Liver (tissue), 9 donors: Measurements from ENCODE around the gene ZNF697. TPM values are rescaled to one million over a fixed set of nuclear protein-coding genes. Genes with fewer than 3 reads are reported as not detected.

Source experiments
- DNase-seq: peaks from one replicate; pipeline ENCODE4 v3.0.0-alpha.2; 2017; ENCODE audit warnings: low spot score
- H3K27ac ChIP-seq, 2 donors: one replicate each; pipeline ENCODE4 v1.7.0; 2013; ENCODE audit warnings: inconsistent platforms in 2 of 2, low read length in 2 of 2, control low read depth in 1 of 2, low read depth in 1 of 2, mild to moderate bottlenecking in 1 of 2
- H3K27me3 ChIP-seq, 4 donors: one replicate each; pipeline versions ENCODE4 v1.6.1 to v1.7.0; 2013; ENCODE audit warnings: low read length in 3 of 4, inconsistent platforms in 1 of 4, mild to moderate bottlenecking in 1 of 4, moderate library complexity in 1 of 4; ENCODE audit not compliant: control insufficient read depth in 4 of 4, insufficient read depth in 4 of 4
- H3K36me3 ChIP-seq, 4 donors: one replicate each; pipeline versions ENCODE4 v1.6.1 to v1.7.0; 2013; ENCODE audit warnings: low read length in 3 of 4, mild to moderate bottlenecking in 3 of 4, low read depth in 1 of 4, moderate library complexity in 1 of 4; ENCODE audit not compliant: control insufficient read depth in 4 of 4, insufficient read depth in 3 of 4
- H3K4me1 ChIP-seq, 4 donors: one replicate each; pipeline versions ENCODE4 v1.6.1 to v1.7.0; 2013; ENCODE audit warnings: low read length in 3 of 4, mild to moderate bottlenecking in 3 of 4, moderate library complexity in 1 of 4; ENCODE audit not compliant: control insufficient read depth in 4 of 4, insufficient read depth in 4 of 4
- H3K4me3 ChIP-seq, 3 donors: one replicate each; pipeline versions ENCODE4 v1.6.1 to v1.7.0; 2013; ENCODE audit warnings: low read length in 3 of 3, control low read depth in 1 of 3, low read depth in 1 of 3, mild to moderate bottlenecking in 1 of 3
- H3K9ac ChIP-seq, 2 donors: one replicate each; pipeline ENCODE4 v1.7.0; 2013; ENCODE audit warnings: low read length in 2 of 2, mild to moderate bottlenecking in 2 of 2, moderate library complexity in 2 of 2, control low read depth in 1 of 2, low read depth in 1 of 2
- H3K9me3 ChIP-seq, 4 donors: one replicate each; pipeline versions ENCODE4 v1.6.1 to v1.7.0; 2013; ENCODE audit warnings: low read length in 3 of 4; ENCODE audit not compliant: control insufficient read depth in 4 of 4
- ATF3 ChIP-seq: IDR thresholded peaks from 2 replicates; pipeline ENCODE4 v1.6.1; 2016; ENCODE audit warnings: antibody characterized with exemption
- CTCF ChIP-seq: fragments of 150-350 bp; IDR thresholded peaks from 2 replicates; pipeline ENCODE4 v1.5.1; 2017; ENCODE audit warnings: improper control_type of control experiment, low read depth, low read length; ENCODE audit not compliant: missing input control
- EGR1 ChIP-seq, 2 donors: IDR thresholded peaks; 2 replicates each; pipeline ENCODE4 v1.6.1; 2016 to 2018; ENCODE audit warnings: antibody characterized with exemption in 2 of 2, low read depth in 2 of 2
- FOXA1 ChIP-seq: IDR thresholded peaks from 2 replicates; pipeline ENCODE4 v1.6.1; 2016; ENCODE audit warnings: antibody characterized with exemption
- FOXA2 ChIP-seq: IDR thresholded peaks from 2 replicates; pipeline ENCODE4 v1.6.1; 2016; ENCODE audit warnings: antibody characterized with exemption
- GABPA ChIP-seq, 2 donors: IDR thresholded peaks in 1 of 2; conservative IDR thresholded peaks in 1 of 2; 2 replicates each; pipeline ENCODE4 v1.6.1; 2016; ENCODE audit warnings: antibody characterized with exemption in 2 of 2, mild to moderate bottlenecking in 1 of 2, moderate library complexity in 1 of 2
- HNF4A ChIP-seq, 2 donors: conservative IDR thresholded peaks; 2 replicates each; pipeline ENCODE4 v1.6.1; 2016; ENCODE audit warnings: antibody characterized with exemption in 2 of 2, mild to moderate bottlenecking in 2 of 2
- HNF4G ChIP-seq: IDR thresholded peaks from 2 replicates; pipeline ENCODE4 v1.6.1; 2016; ENCODE audit warnings: antibody characterized with exemption
- JUND ChIP-seq, 2 donors: IDR thresholded peaks; 2 replicates each; pipeline ENCODE4 v1.6.1; 2016; ENCODE audit warnings: antibody characterized with exemption in 2 of 2
- MAX ChIP-seq: IDR thresholded peaks from 2 replicates; pipeline ENCODE4 v1.6.1; 2016; ENCODE audit warnings: antibody characterized with exemption
- NR2F2 ChIP-seq: IDR thresholded peaks from 2 replicates; pipeline ENCODE4 v1.6.1; 2016; ENCODE audit warnings: antibody characterized with exemption
- RAD21 ChIP-seq, 2 donors: IDR thresholded peaks; 2 replicates each; pipeline ENCODE4 v1.6.1; 2016; ENCODE audit warnings: antibody characterized with exemption in 2 of 2, mild to moderate bottlenecking in 2 of 2
- REST ChIP-seq: IDR thresholded peaks from 2 replicates; pipeline ENCODE4 v1.6.1; 2016; ENCODE audit warnings: antibody characterized with exemption, mild to moderate bottlenecking
- RXRA ChIP-seq, 2 donors: IDR thresholded peaks; 2 replicates each; pipeline ENCODE4 v1.6.1; 2017 to 2018; ENCODE audit warnings: antibody characterized with exemption in 2 of 2, mild to moderate bottlenecking in 1 of 2
- SP1 ChIP-seq: IDR thresholded peaks from 2 replicates; pipeline ENCODE4 v1.6.1; 2018; ENCODE audit warnings: antibody characterized with exemption, mild to moderate bottlenecking
- TAF1 ChIP-seq: conservative IDR thresholded peaks from 2 replicates; pipeline ENCODE4 v1.6.1; 2016; ENCODE audit warnings: antibody characterized with exemption, mild to moderate bottlenecking
- YY1 ChIP-seq: IDR thresholded peaks from 2 replicates; pipeline ENCODE4 v1.6.1; 2016; ENCODE audit warnings: antibody characterized with exemption, mild to moderate bottlenecking
- ZBTB33 ChIP-seq: IDR thresholded peaks from 2 replicates; pipeline ENCODE4 v1.6.1; 2016; ENCODE audit warnings: antibody characterized with exemption
- WGBS: extraction: QIAGEN DNeasy Blood & Tissue Kit; methylation state at CpG from one replicate; pipeline ENCODE4 v1.1.7; 2013; 5-methylcytosine and 5-hydroxymethylcytosine counted together
- polyA plus RNA-seq, 2 donors: library from polyadenylated mRNA; stranded (reverse) in 1 of 2; unstranded in 1 of 2; fragments of 200-250 nt in 1 of 2; fragments of >200 nt in 1 of 2; fragmentation: Nextera tagmentation in 1 of 2; extraction: Ambion mirVana in 1 of 2; gene quantifications; one replicate each; pipeline versions ENCODE4 v1.2.1 to v1.2.3, GENCODE V29; 2013 to 2015
- total RNA-seq, 2 donors: library from RNA; depleted of rRNA; stranded (reverse); fragments of >200 nt; gene quantifications; one replicate each; pipeline ENCODE4 v1.2.3, GENCODE V29; 2014
- donor health status: healthy.
- donor health status: healthy.
- donor health status: healthy.
- donor health status: healthy.
- donor health status: healthy.

Gene ZNF697
- total and polyA plus RNA-seq, 4 donors = 0.89 to 4.5 (median 3.2) TPM

- H3K9me3 ChIP-seq = no peaks in the 10 kb centered on the region
- no peaks in the 10 kb centered on the region for H3K36me3 ChIP-seq
- no peak for DNase-seq
- no peaks in the 10 kb centered on the region for H3K4me1 ChIP-seq
- no peak overlapping the region for H3K4me3 ChIP-seq
- H3K27me3 ChIP-seq = no peaks in the 10 kb centered on the region
- H3K9ac ChIP-seq = no peak overlapping the region
- TF ChIP-seq CTCF (no peak), ATF3 (no peak), TAF1 (no peak), RXRA (IDR thresholded peaks at IDR 0.05) (no peak), RAD21 (IDR thresholded peaks at IDR 0.05) (no peak), GABPA (IDR thresholded peaks at IDR 0.05 in 1 of 2, conservative IDR thresholded peaks at IDR 0.05 in 1 of 2) (no peak), FOXA2 (no peak), SP1 (no peak), HNF4A (conservative IDR thresholded peaks at IDR 0.05) (no peak)
- no peak overlapping the region for H3K27ac ChIP-seq
These were observed 40.7 kb upstream of the ZNF697 start for GRCh38 chr1:119688810-119689209.

- Histone ChIP-seq H3K36me3 (no peaks in the 10 kb centered on the region), H3K27me3 (no peaks in the 10 kb centered on the region), H3K4me3 (no peak overlapping the region), H3K4me1 (no peaks in the 10 kb centered on the region), H3K9me3 (no peaks in the 10 kb centered on the region), H3K9ac (no peak overlapping the region), H3K27ac (no peak overlapping the region)
- DNase-seq = no peak
- TF ChIP-seq YY1 (no peak), GABPA (IDR thresholded peaks at IDR 0.05 in 1 of 2, conservative IDR thresholded peaks at IDR 0.05 in 1 of 2) (no peak), JUND (IDR thresholded peaks at IDR 0.05) (no peak), ZBTB33 (no peak), FOXA2 (no peak), FOXA1 (no peak), MAX (no peak), CTCF (no peak), HNF4G (no peak), TAF1 (no peak), EGR1 (IDR thresholded peaks at IDR 0.05; ENCODE audit: low read depth in 2 of 2) (no peak), NR2F2 (no peak), RAD21 (IDR thresholded peaks at IDR 0.05) (no peak), SP1 (no peak), RXRA (IDR thresholded peaks at IDR 0.05) (no peak), ATF3 (no peak), HNF4A (conservative IDR thresholded peaks at IDR 0.05) (no peak), REST (no peak)
- WGBS = 84% methylated on average over 2 of the region's 2 CpGs
These were observed 39.5 kb upstream of the ZNF697 start for GRCh38 chr1:119687434-119688079.
